HUDEP-2 (cell line): ENCODE measurements around the gene MCAT.

Experiments
- DNase-seq, 76 experiments: peaks; one replicate each; lab custom pipeline; 2025; ENCODE audit not compliant: unreplicated experiment in 76 of 76; lab: John Stamatoyannopoulos, UW

Gene MCAT

GRCh38 chr22:43173976-43174720 lies 30.9 kb upstream of the MCAT start:
- no peak for DNase-seq

DNA sequence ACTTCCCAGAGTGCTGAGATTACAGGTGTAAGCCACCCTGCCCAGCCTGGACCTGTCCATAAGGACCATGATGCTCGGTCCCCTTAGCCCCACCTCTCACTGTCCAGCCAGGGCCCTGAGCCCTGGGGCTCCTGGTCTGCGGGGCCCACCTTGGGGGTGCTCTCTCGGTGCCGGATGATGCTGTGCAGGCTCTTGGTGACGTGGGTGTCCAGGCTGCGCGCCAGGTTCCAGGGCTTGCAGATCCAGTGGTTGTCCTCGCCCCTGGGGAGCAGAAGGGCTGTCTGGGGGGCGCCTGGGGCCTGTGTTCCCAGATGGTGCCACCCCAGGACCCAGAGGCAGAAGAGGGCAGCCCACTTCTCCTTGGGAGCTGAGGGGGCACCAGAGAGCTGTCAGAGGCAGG lies 30.4 kb upstream of the MCAT start:
- no peak for DNase-seq

DNA sequence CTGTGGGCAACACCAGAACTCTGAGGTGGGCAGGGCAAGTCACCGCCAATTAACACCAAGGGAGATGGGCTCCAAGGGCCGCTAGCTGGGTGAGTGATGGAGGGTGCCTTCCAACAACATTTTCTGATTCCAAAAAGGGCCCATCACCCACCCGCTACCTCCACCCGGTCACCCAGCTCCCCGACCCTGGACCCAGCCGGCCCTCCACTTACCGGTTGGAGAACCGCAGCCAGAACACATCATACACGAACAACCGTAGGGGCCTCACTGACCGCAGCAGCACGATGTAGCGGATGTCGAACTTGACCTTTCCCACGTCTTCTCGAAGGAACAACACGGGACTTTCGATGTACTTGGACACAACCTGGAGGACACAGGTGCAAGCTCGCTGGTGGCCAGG lies 29.0 kb upstream of the MCAT start:
- DNase-seq = no peak

DNA sequence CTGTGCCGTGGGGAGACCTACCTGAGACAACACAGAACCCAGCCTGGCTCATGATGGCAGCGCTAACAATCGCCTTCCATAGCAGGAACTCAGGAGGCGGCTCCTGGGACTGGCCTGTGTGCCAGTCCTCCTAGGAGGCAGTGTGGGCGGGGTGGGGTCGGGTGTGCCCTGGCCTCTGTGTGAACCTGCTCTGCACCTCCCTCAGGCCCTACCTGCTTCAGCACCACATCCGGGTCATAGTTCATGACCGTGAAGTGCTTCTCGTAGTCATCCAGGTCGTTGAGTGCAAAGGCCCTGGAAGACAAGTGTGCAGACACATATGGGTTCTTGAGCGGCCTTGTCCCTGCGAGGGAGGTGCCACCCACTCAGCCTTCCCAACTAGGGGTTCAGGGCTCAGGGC lies 28.4 kb upstream of the MCAT start:
- no peak for DNase-seq

DNA sequence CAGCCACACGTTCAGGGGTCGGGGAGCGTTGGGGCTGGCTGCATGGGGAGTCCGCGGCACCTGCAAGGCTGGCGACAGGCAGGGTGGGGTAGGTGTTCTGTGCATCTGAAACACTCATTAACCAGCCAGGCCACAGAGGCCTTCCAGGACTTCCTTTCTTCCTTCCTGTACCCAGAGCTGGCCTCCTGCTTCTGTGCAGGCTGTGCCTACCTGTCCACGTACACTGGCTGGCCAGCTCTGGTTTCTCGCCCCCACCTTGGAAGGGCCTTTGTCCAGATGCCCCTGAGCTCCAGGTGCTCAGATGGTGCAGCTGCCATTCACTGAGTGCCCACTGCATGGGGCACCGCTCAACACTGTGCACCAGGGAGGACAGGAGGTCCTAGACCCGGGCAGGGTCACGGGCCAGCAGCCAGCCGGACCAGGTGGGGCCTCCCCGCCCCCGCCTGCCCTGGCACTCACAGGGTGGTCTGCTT lies 27.9 kb upstream of the MCAT start:
- no peak for DNase-seq

DNA sequence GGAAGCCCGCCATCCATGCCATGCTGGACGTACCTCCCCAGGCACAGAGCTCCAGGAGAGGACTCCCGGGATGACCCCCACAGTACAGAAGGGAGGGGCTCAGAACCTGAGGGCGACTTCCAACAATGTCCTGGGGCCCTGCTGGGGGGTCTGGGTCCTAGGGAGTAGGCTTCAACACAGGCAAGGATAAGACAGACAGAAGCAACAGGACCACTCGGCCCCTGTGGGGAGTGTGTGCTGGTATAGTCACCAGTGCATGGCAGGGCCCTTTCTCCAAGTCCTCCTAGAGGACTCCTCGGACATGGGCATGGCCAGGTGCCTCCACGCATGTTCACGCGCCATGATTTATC lies 26.9 kb upstream of the MCAT start:
- no peak for DNase-seq

DNA sequence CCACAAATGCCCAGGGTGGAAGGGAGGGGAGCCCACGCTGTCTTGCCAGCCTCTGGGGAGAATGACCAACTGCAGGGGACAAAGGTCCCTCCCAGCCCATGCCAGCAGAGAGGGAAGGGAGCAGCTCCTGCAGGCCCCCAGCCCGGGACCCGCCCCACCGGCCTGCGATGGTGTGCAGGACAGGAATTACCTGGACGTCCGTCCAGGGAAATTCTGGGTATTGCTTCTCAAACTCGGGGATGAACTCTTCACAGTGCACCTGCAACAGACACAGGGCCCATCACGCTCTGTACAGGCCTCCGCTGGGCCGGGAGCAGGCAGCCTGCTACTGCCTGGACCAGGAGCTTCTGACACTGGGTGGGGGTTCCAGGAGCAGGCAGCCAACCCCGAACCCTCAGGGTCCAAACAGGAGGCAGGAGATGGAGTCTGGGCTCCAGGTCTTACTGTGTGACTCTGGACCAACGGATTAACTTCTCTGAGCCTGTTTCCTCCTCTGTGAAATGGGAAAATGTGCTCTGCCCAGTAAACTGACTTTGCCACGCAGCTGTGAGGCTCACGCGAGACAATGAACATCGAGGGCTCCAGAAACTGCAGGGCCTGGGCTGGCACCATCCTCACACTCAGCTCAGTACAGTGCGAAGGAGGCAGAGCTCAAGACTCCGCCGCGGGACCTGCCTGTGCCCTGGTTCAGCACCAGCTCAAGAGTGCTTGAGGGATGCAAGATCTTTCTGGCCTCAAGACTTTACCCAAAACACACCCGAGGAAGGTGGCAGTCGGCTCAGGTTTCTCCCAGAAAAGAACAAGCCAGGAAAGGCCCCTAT lies 26.3 kb upstream of the MCAT start:
- no peak for DNase-seq

DNA sequence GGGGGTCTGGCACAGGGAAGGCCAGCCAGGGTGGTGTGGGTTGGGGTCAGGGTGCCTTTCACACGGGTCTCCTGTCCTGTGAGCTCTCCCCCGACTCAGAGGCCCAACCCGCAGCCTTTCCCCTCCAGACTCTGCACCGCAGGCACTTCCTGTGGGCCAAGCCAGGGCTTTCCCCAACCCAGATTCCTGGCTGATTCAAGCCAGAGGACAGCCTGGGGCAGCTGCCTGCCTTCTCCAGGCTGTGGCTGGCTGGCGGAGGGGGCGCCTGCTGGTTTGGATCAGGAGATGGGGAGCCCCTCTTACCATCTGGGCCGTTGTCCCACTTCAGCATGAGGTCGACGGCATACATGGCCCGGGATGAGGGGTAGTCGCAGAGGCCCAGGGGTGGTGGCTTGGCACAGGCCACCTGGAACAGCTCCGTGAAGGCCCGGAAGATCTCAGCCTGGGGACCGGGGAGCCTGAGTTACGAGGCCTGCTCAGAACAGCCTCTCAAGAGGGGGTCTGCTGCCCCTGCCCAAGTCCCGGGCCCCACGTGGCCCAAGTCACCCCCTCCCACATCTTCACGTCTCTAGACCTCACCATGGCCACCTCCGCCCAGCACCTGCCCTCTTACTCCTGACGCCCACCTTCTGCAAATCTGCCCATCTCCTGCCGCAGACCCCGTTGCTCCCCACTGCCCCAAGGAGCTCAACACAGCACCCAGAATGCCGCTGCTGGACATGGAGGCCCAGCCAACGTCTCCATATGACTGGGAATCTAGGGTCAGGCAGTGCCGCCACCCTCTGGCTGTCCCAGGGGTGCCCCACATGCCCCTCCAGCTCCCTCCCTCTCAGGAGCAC lies 25.5 kb upstream of the MCAT start:
- no peak for DNase-seq

DNA sequence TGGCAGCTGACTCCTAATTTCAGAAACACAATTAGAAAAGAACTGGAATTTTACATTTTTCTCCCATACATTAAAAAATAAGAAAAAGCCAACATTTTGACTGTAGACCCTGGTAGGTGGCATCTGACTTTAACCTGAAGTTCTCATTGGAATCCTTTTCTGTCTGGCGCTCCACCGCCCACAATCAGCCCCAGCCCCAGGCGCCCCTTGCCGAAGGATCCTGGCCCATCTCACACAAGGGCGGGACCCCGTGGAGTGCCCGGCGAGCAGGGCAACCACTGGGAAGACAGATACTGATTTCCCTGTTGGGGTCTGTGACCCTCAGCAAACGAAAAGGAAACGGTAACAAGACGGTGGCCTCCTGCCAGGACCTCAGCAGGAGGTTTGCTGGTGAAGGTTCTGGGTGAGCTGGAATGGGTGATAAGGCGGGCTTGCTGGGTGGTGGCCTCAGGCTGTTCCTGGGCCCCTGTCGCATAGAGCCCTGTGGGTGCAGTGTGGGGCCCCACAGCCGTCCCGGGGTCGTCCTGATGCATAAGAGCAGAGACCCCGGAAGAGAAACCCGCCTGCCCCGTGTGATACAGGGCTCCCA lies 23.9 kb upstream of the MCAT start:
- DNase-seq = peak in 48 of 76 experiments; percentile 15 to 76 (median 46)

DNA sequence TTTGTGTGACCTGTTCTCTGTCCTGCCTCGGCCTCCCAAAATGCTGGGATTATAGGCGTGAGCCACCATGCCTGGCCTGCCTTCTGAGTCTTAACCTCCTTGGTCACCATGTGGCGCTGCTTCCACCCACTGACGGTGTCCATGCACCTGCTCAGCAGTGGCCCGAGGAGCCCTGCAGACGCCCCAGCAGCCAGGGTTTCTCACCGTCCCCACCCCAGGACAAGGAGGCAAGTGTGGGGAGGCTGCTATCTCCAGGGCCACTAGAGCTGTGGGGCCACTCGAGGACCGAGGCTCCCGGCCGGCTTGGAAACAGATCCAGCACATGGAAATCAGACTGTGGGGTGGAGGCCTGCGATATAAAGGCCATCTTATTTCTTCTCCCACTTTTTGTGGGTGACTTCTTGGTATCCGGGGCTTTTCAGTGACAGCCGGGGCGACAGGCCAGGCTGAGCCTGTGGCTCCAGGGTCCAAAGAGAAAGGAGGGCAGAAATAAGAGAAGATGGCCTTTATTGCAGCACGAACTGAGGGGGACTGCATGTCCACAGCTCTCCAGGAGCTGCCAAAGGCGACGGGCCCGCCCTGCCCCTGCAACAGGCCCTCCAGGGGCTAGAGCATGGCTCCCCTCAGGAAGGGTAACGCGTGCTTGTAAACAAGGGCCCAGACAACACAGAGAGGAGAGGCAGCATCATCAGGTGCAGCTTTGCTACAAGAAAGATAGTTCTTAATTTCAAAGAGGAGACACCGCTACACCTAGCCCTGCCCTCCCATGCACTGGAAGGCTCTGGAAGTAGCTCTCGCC lies 23.1 kb upstream of the MCAT start:
- no peak for DNase-seq

DNA sequence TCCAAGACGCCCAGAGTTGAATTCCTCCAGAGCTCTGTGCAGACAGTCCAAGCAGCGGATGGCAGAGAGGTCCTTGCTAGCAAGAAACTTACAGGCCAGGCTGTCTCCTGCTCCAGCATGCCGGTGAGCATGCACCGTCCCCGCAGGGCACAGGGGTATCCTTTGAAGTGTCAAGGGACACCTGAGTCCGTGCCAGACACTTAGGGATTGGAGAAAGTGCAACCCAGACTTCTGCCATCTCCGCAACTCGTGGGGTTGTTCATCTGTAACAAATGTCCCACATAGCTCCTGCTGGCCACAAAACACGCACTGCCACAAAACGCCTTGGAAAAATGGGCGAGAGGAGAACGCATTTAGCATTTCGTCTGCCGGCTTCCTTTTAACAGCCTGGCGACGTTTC lies 21.4 kb upstream of the MCAT start:
- DNase-seq = no peak

DNA sequence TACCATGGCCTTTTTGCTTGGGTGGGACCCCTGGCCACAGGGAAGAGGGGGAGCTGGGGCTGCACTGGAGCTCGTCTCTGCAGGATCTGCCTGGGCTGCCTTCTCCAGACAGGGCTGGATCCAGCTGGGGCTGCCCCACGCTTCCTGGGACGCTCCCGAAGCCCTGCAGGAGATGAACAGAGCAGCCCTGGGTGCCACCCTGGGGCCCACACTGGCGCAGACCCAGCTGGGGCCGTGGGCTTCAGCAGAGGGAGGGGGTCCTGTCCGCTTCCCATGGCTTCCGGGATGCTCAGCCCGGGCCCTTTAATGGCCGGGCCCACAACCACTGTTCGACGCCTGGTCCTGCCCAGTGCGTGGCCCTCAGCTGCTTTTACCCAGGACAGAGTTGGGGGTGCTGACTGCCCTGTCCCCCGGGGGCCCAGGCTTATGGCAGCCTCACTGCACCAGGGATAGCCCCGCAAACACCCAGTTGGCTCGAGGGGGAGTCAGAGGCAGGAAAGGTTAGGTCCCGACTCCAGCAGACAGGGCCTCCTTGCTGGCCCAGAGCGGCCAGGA lies 20.1 kb upstream of the MCAT start:
- no peak for DNase-seq

DNA sequence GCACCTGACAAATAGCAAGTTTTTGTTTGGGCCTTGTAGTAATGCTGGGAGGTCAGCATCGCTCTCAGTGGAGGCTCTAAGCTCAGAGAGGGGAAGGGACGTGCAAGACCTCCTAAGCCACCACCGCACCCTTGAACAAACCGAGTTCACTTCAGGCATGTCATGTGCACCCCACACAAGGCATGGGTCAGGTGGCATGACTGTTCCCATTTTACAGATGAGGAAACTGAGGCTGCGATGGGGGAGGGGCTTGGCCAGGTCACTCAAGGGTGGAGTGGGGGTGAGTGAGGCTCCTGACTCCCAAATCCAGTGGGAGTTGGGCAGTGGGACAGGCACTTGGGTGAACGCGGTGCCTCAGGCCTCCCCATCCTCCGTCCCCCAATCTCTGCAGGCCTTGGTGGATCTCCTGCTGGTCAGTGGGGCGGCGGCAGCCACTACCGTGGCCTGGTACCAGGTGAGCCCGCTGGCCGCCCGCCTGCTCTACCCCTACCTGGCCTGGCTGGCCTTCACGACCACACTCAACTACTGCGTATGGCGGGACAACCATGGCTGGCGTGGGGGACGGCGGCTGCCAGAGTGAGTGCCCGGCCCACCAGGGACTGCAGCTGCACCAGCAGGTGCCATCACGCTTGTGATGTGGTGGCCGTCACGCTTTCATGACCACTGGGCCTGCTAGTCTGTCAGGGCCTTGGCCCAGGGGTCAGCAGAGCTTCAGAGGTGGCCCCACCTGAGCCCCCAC lies 19.4 kb upstream of the MCAT start:
- no peak for DNase-seq

- no peak for DNase-seq
Measured at GRCh38 chr22:43160497-43161126, 17.4 kb upstream of the MCAT start.

DNA sequence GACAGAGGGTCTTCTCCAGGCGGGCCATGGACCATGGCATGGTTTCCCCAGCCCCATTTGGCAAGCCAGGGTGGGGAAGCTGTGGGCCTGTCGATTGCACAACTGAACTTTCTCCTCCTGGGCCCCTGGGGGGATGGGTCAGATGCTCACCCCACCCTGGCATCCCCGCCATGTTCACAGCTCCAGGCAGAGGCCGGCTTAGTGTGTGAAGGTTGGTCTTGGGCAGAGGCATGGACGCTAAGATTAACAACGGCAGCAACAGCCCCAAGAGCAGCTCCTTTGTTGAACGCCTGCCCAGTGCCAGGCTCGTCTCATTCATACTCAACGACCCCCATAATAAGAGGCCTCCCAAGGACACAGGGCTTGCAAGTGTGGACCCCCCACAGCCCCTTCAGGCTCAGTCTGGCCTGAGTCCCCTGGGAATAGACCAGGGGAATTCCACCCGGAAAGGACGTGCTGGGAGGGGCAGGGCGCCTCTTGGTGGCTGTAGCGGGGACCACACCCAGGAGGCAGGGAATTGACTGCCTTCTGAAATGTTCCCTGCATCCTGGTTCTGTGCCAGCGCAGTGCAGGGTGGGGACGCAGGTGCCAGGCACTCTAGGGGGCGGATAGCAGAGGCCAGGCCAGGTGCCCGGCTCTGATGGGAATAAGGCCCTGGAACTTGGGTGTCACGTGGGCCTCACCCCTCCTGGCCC lies 16.4 kb upstream of the MCAT start:
- DNase-seq = peak in 9 of 76 experiments; percentile 7 to 28 (median 13)

- DNase-seq = no peak
Measured at GRCh38 chr22:43158778-43159483, 15.7 kb upstream of the MCAT start.

DNA sequence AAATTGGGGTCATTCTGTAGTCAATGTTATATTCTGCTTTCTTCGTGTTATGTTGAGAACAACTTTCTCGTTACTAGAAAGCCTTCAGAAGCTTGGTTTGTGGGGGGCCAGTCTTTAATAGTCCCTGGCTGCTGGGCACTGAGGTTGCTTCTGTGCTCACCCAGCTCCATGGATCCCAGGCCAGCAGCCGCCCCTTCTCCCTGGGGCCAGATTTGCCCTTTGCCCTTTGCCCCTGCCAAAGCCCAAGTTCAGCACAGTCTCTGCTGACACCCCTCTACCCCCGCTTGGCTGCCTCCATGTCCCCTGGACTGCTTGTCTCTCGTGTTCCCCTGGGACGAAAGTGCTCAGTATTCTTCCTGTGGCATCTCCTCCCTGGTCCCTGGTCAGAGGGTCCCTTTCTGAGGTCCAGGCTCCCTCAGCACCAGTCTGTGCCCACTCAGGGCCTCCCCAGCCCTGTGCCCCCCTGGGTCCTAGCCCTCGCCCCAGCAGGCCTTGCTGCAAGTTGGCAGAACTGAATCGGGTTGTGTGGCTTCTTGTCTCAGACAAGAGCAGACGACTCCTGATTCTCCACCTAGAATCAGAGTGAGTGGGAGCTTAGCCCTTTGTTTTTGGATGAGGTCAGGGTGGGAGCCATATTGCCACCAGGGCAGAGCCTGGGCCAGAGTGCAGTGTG lies 14.8 kb upstream of the MCAT start:
- DNase-seq = no peak
